H9 (cell line): ENCODE results near the gene IRAK1. TPM values are rescaled to one million over a fixed set of nuclear protein-coding genes. Genes with fewer than 3 reads are reported as not detected.

ENCODE experiments used
- DNase-seq: peaks from one replicate; pipeline ENCODE4 v3.0.0-alpha.2; 2017
- H2AFZ ChIP-seq: one replicate; pipeline ENCODE4 v1.6.1; 2013; ENCODE audit warnings: mild to moderate bottlenecking, low read length, control low read depth, moderate library complexity
- H2AK5ac ChIP-seq: 2 replicates; pipeline ENCODE4 v1.6.1; 2013; ENCODE audit warnings: low read length, control low read depth, mixed read lengths; ENCODE audit not compliant: insufficient read length
- H2BK120ac ChIP-seq: one replicate; pipeline ENCODE4 v1.6.1; 2013; ENCODE audit warnings: low read depth, mild to moderate bottlenecking, low read length, control low read depth, inconsistent platforms; ENCODE audit not compliant: poor library complexity, severe bottlenecking
- H2BK12ac ChIP-seq: 2 replicates; pipeline ENCODE4 v1.6.1; 2013; ENCODE audit warnings: low read length, control low read depth, mixed read lengths, low read depth; ENCODE audit not compliant: insufficient read length
- H2BK15ac ChIP-seq: 2 replicates; pipeline ENCODE4 v1.6.1; 2013; ENCODE audit warnings: low read depth, low read length, control low read depth
- H2BK20ac ChIP-seq: one replicate; pipeline ENCODE4 v1.6.1; 2013; ENCODE audit warnings: low read depth, mild to moderate bottlenecking, low read length, control low read depth, inconsistent platforms; ENCODE audit not compliant: poor library complexity, severe bottlenecking
- H2BK5ac ChIP-seq: 2 replicates; pipeline ENCODE4 v1.6.1; 2013; ENCODE audit warnings: low read length, control low read depth, mixed read lengths; ENCODE audit not compliant: insufficient read length
- H3K14ac ChIP-seq: 2 replicates; pipeline ENCODE4 v1.6.1; 2013; ENCODE audit warnings: low read length, control low read depth; ENCODE audit not compliant: insufficient read depth
- H3K18ac ChIP-seq: 2 replicates; pipeline ENCODE4 v1.6.1; 2013; ENCODE audit warnings: low read depth, mild to moderate bottlenecking, mixed read lengths, low read length, control low read depth; ENCODE audit not compliant: insufficient read length
- H3K23ac ChIP-seq: 2 replicates; pipeline ENCODE4 v1.6.1; 2013; ENCODE audit warnings: low read length, control low read depth, mixed read lengths, low read depth; ENCODE audit not compliant: insufficient read length
- H3K23me2 ChIP-seq: 2 replicates; pipeline ENCODE4 v1.6.1; 2013; ENCODE audit warnings: low read depth, mild to moderate bottlenecking, mixed read lengths, low read length, control low read depth; ENCODE audit not compliant: insufficient read length, poor library complexity, severe bottlenecking
- H3K27ac ChIP-seq: 2 replicates; pipeline ENCODE4 v1.5.1; 2013; ENCODE audit warnings: low read length, control low read depth, mixed read lengths, low read depth; ENCODE audit not compliant: insufficient read length
- H3K27me3 ChIP-seq: 2 replicates; pipeline ENCODE4 v1.6.1; 2013; ENCODE audit warnings: low read length, control low read depth, inconsistent platforms; ENCODE audit not compliant: insufficient read depth
- H3K4ac ChIP-seq: 2 replicates; pipeline ENCODE4 v1.6.1; 2013; ENCODE audit warnings: low read depth, mild to moderate bottlenecking, control low read depth, inconsistent platforms, low read length, moderate library complexity
- H3K4me1 ChIP-seq: 2 replicates; pipeline ENCODE4 v1.6.1; 2013; ENCODE audit warnings: low read length, control low read depth, inconsistent platforms; ENCODE audit not compliant: insufficient read depth
- H3K4me2 ChIP-seq: 2 replicates; pipeline ENCODE4 v1.6.1; 2013; ENCODE audit warnings: low read length, control low read depth, mixed read lengths; ENCODE audit not compliant: insufficient read length, insufficient read depth
- H3K56ac ChIP-seq: 2 replicates; pipeline ENCODE4 v1.6.1; 2013; ENCODE audit warnings: low read depth, mild to moderate bottlenecking, mixed read lengths, low read length, control low read depth; ENCODE audit not compliant: insufficient read length
- H3K79me1 ChIP-seq: 2 replicates; pipeline ENCODE4 v1.6.1; 2013; ENCODE audit warnings: low read depth, mild to moderate bottlenecking, moderate library complexity, low read length, control low read depth, inconsistent platforms; ENCODE audit not compliant: insufficient read depth, poor library complexity, severe bottlenecking
- H3K79me2 ChIP-seq: 2 replicates; pipeline ENCODE4 v1.6.1; 2013; ENCODE audit warnings: low read length, control low read depth, inconsistent platforms; ENCODE audit not compliant: insufficient read depth
- H3K9ac ChIP-seq: 2 replicates; pipeline ENCODE4 v1.6.1; 2013; ENCODE audit warnings: low read length, control low read depth, mixed read lengths; ENCODE audit not compliant: insufficient read length; ENCODE audit errors: extremely low read depth
- H3K9me3 ChIP-seq: one replicate; pipeline ENCODE4 v1.6.1; 2013; ENCODE audit warnings: low read depth, low read length, inconsistent platforms; ENCODE audit not compliant: control insufficient read depth
- H3T11ph ChIP-seq: one replicate; pipeline ENCODE4 v1.6.1; 2013; ENCODE audit warnings: mild to moderate bottlenecking, low read length, control low read depth, inconsistent platforms
- H4K20me1 ChIP-seq: one replicate; pipeline ENCODE4 v1.6.1; 2013; ENCODE audit not compliant: control insufficient read depth, insufficient read length, insufficient read depth
- H4K5ac ChIP-seq: 2 replicates; pipeline ENCODE4 v1.6.1; 2013; ENCODE audit warnings: low read depth, mild to moderate bottlenecking, mixed read lengths, low read length, control low read depth; ENCODE audit not compliant: insufficient read length
- H4K8ac ChIP-seq: replicated peaks from 2 replicates; pipeline ENCODE4 v1.6.1; 2013; ENCODE audit warnings: low read length, control low read depth, mixed read lengths, low read depth; ENCODE audit not compliant: insufficient read length
- H4K91ac ChIP-seq: 2 replicates; pipeline ENCODE4 v1.6.1; 2013; ENCODE audit warnings: low read depth, mild to moderate bottlenecking, moderate library complexity, mixed read lengths, low read length, control low read depth; ENCODE audit not compliant: insufficient read length
- H3K27ac Mint-ChIP-seq, 3 experiments: 2 replicates in 2 of 3; 3 replicates in 1 of 3; pipeline ENCODE4 v1.8.0; 2020 to 2021; ENCODE audit warnings: mixed read lengths in 3 of 3, mild to moderate bottlenecking in 1 of 3, moderate library complexity in 1 of 3
- H3K27me3 Mint-ChIP-seq: 2 replicates; pipeline ENCODE4 v1.8.0; 2021; ENCODE audit warnings: low read depth, mild to moderate bottlenecking, moderate library complexity, mixed read lengths
- H3K36me3 Mint-ChIP-seq, 3 experiments: 2 replicates in 2 of 3; 3 replicates in 1 of 3; pipeline ENCODE4 v1.8.0; 2020 to 2021; ENCODE audit warnings: low read depth in 3 of 3, mixed read lengths in 3 of 3; ENCODE audit not compliant: insufficient read depth in 1 of 3
- H3K4me1 Mint-ChIP-seq, 2 experiments: 2 replicates each; pipeline ENCODE4 v1.8.0; 2020; ENCODE audit warnings: mixed read lengths in 2 of 2
- H3K4me3 Mint-ChIP-seq, 2 experiments: 2 replicates in 1 of 2; 3 replicates in 1 of 2; pipeline ENCODE4 v1.8.0; 2020 to 2021; ENCODE audit warnings: mild to moderate bottlenecking in 2 of 2, mixed read lengths in 2 of 2, moderate library complexity in 1 of 2
- H3K9me3 Mint-ChIP-seq, 2 experiments: 2 replicates in 1 of 2; 3 replicates in 1 of 2; pipeline ENCODE4 v1.8.0; 2020; ENCODE audit warnings: mild to moderate bottlenecking in 2 of 2, mixed read lengths in 2 of 2, moderate library complexity in 1 of 2
- CTCF ChIP-seq: fragments of 200-600 bp; sonication (generic); conservative IDR thresholded peaks from 3 replicates; pipeline ENCODE4 v1.8.0; 2021; ENCODE audit warnings: antibody characterized with exemption, mild to moderate bottlenecking
- WGBS: extraction: QIAGEN DNeasy Blood & Tissue Kit; methylation state at CpG from one replicate; pipeline ENCODE4 v1.1.7; 2013; ENCODE audit warnings: missing lambda C conversion rate, low lambda C conversion rate, mixed read lengths; ENCODE audit not compliant: insufficient read length; ENCODE audit errors: extremely low coverage; 5-methylcytosine and 5-hydroxymethylcytosine counted together
- total RNA-seq: library from RNA; stranded (reverse); gene quantifications from 2 replicates; pipeline ENCODE4 v1.2.1, GENCODE V29; 2021

Gene IRAK1
- total RNA-seq, 1 experiment from 2014 or later, result 98.4 TPM

DNA sequence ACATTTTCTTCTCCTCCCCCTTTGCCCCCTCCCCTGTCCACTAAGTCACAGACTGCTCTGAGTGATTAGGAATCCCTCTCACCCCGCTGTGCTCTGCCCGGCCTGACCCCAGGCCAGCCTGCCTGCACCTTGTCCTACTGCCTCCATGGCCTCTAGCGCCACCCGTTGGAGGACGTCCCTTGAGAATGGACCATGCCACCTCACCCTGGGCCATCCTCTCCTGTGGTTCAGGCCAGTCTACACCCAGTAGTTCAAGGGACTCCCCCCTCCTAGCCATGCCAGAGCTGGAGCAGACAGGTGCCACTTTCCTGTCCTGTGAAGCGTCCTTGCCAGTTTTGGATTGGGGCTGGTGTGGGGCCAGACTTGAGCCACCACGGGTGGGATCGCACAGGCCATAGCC, 9.7 kb upstream of the IRAK1 start:
- Histone ChIP-seq H2AK5ac (no peak overlapping the region), H4K8ac (no peak overlapping the region), H4K91ac (no peak overlapping the region), H3K4ac (no peak overlapping the region), H3K27ac (no peak overlapping the region), H2BK15ac (no peak overlapping the region), H3K23me2 (no peaks in the 10 kb centered on the region), H2BK120ac (no peak overlapping the region), H3K14ac (no peak overlapping the region), H2BK12ac (no peak overlapping the region), H3K27me3 (no peaks in the 10 kb centered on the region), H3K23ac (no peak overlapping the region), H2AFZ (no peak overlapping the region), H3K9me3 (peaks cover 11% of the 10 kb centered on the region), H3K79me2 (no peaks in the 10 kb centered on the region), H3K9ac (no peak overlapping the region), H4K5ac (no peak overlapping the region), H3K4me1 (peaks cover 5% of the 10 kb centered on the region; the same call in 1 of the 2 replicates), H3K56ac (no peak overlapping the region), H2BK5ac (no peak overlapping the region), H2BK20ac (no peak overlapping the region), H3K18ac (no peak overlapping the region), H3K79me1 (no peaks in the 10 kb centered on the region), H3K4me2 (no peak overlapping the region), H3T11ph (no peak overlapping the region), H4K20me1 (peaks cover 3% of the 10 kb centered on the region)
- Mint-ChIP-seq H3K4me3 (no peak overlapping the region), H3K27me3 (peaks cover 5% of the 10 kb centered on the region; the same call in 1 of the 2 replicates), H3K36me3 (peaks cover 32 to 57% (median 46%) of the 10 kb centered on the region in 3 experiments), H3K27ac (no peak overlapping the region), H3K4me1 (peaks cover 18 to 24% of the 10 kb centered on the region in 2 experiments), H3K9me3 (peaks cover 76 to 87% of the 10 kb centered on the region in 2 experiments)
- DNase-seq, result no peak
- peak; percentile 17; the same call in 1 of the 3 replicates for TF ChIP-seq CTCF
- no CpG with 5 or more reads among the region's 8 CpGs for WGBS
